Gastroesophageal sphincter (tissue), 4 donors: Measurements from ENCODE around the gene TNN. TPM values are rescaled to one million over a fixed set of nuclear protein-coding genes. Genes with fewer than 3 reads are reported as not detected.

ENCODE experiments used
- ATAC-seq: fragments of 150-250 bp; one replicate; pipeline ENCODE4 v1.9.1; 2016; ENCODE audit warnings: mild to moderate bottlenecking, moderate library complexity
- H3K27ac ChIP-seq, 4 donors: fragments of 200-600 bp; sonication (generic) in 3 of 4; 1 replicate in 3 of 4; 2 replicates in 1 of 4; pipeline ENCODE4 v1.5.1; 2016 to 2019
- H3K27me3 ChIP-seq: fragments of 200-600 bp; sonication (generic); one replicate; pipeline ENCODE4 v1.5.1; 2019
- H3K36me3 ChIP-seq, 2 donors: fragments of 200-600 bp; sonication (generic); one replicate each; pipeline ENCODE4 v1.5.1; 2019; ENCODE audit warnings: control low read depth in 1 of 2
- H3K4me1 ChIP-seq, 3 donors: fragments of 200-600 bp; sonication (generic); 1 replicate in 2 of 3; 2 replicates in 1 of 3; pipeline ENCODE4 v1.5.1; 2016 to 2019; ENCODE audit warnings: control low read depth in 2 of 3
- H3K4me3 ChIP-seq, 2 donors: fragments of 200-600 bp; sonication (generic); one replicate each; pipeline ENCODE4 v1.5.1; 2019; ENCODE audit warnings: mild to moderate bottlenecking in 1 of 2, moderate library complexity in 1 of 2
- H3K9me3 ChIP-seq, 3 donors: fragments of 200-600 bp; sonication (generic); one replicate each; pipeline ENCODE4 v1.5.1; 2017 to 2019; ENCODE audit warnings: control low read depth in 2 of 3
- CTCF ChIP-seq, 4 experiments: fragments of 200-600 bp in 2 of 4; fragments of 450-650 bp in 2 of 4; sonication (generic) in 1 of 4; IDR thresholded peaks; one replicate each; pipeline ENCODE4 v1.5.1; 2017 to 2019; ENCODE audit warnings: antibody characterized with exemption in 4 of 4, mild to moderate bottlenecking in 2 of 4, moderate library complexity in 2 of 4
- EP300 ChIP-seq: sonication (generic); formaldehyde crosslinking; IDR thresholded peaks from one replicate; pipeline ENCODE4 v1.6.1; 2017; ENCODE audit warnings: antibody characterized with exemption, mild to moderate bottlenecking
- POLR2A ChIP-seq, 2 donors: fragments of 450-650 bp; IDR thresholded peaks; one replicate each; pipeline ENCODE4 v1.6.1; 2017; ENCODE audit warnings: antibody characterized with exemption in 2 of 2, mild to moderate bottlenecking in 2 of 2, moderate library complexity in 1 of 2
- POLR2AphosphoS5 ChIP-seq: sonication (generic); formaldehyde crosslinking; IDR thresholded peaks from one replicate; pipeline ENCODE4 v1.6.1; 2017; ENCODE audit warnings: antibody characterized with exemption
- WGBS, 2 donors: methylation state at CpG; one replicate each; pipeline ENCODE4 v1.1.5; 2018; ENCODE audit warnings: low coverage in 1 of 2; 5-methylcytosine and 5-hydroxymethylcytosine counted together
- total RNA-seq, 4 donors: library from RNA; depleted of rRNA; stranded (reverse); fragments of >200 nt; gene quantifications; one replicate each; pipeline ENCODE4 v1.1.0, GENCODE V29; 2016

The TNN gene
- total RNA-seq, 4 donors from 2014 or later, result 0.23 to 0.92 (median 0.47) TPM; not detected in 1

GRCh38 chr1:175062858-175063257, 4.8 kb upstream of the TNN start:
- H3K27me3 ChIP-seq, result no peaks in the 10 kb centered on the region
- WGBS, 2 donors, result 17 to 59% methylated on average over 1 to 2 of the region's 2 CpGs

GRCh38 chr1:175070818-175071217, 3.2 kb downstream of the TNN start:
- TF ChIP-seq CTCF (IDR thresholded peaks at IDR 0.05), result no peak
- TF ChIP-seq EP300, result no peak
- TF ChIP-seq POLR2AphosphoS5, result no peak
- TF ChIP-seq POLR2A (IDR thresholded peaks at IDR 0.05), result no peak
- peaks cover 0 to 22% (median 10%) of the 10 kb centered on the region in 3 donors for H3K4me1 ChIP-seq
- no peak overlapping the region for H3K27ac ChIP-seq
- no peak for ATAC-seq
- no peaks in the 10 kb centered on the region for H3K36me3 ChIP-seq
- no peaks in the 10 kb centered on the region for H3K27me3 ChIP-seq
- H3K9me3 ChIP-seq, result no peaks in the 10 kb centered on the region
- no peak overlapping the region for H3K4me3 ChIP-seq

More at GRCh38 chr1:175062858-175063257, 4.8 kb upstream of the TNN start:
- no peak overlapping the region for H3K4me3 ChIP-seq
- no peaks in the 10 kb centered on the region for H3K36me3 ChIP-seq
- no peaks in the 10 kb centered on the region for H3K4me1 ChIP-seq
- H3K27ac ChIP-seq, result no peak overlapping the region
- no peak for ATAC-seq
- H3K9me3 ChIP-seq, result no peaks in the 10 kb centered on the region
- TF ChIP-seq CTCF (IDR thresholded peaks at IDR 0.05) (no peak), EP300 (no peak)

- WGBS, 2 donors, result 68 to 72% methylated on average over 3 of the region's 3 CpGs
- no peaks in the 10 kb centered on the region for H3K36me3 ChIP-seq
- no peak for ATAC-seq
- H3K4me3 ChIP-seq, result no peak overlapping the region
- H3K9me3 ChIP-seq, result no peaks in the 10 kb centered on the region
- H3K27ac ChIP-seq, result peak overlapping the region in 1 of 4 donors; percentile 17
- H3K27me3 ChIP-seq, result no peaks in the 10 kb centered on the region
- H3K4me1 ChIP-seq, result peaks cover 0 to 22% (median 10%) of the 10 kb centered on the region in 3 donors
- no peak for TF ChIP-seq POLR2A (IDR thresholded peaks at IDR 0.05)
- TF ChIP-seq CTCF (IDR thresholded peaks at IDR 0.05), result no peak
- TF ChIP-seq POLR2AphosphoS5, result no peak
- no peak for TF ChIP-seq EP300
These were observed 3.8 kb downstream of the TNN start for GRCh38 chr1:175071276-175071943.

- peak; percentile 74 for ATAC-seq
- no peaks in the 10 kb centered on the region for H3K27me3 ChIP-seq
- peak overlapping the region in 2 of 4 donors; percentile 17 to 33 for H3K27ac ChIP-seq
- no peaks in the 10 kb centered on the region for H3K9me3 ChIP-seq
- no peak for TF ChIP-seq CTCF (IDR thresholded peaks at IDR 0.05)
- peak overlapping the region in 1 of 2 donors; percentile 13 for H3K4me3 ChIP-seq
- H3K36me3 ChIP-seq, result no peaks in the 10 kb centered on the region
- WGBS, 2 donors, result 5 to 15% methylated on average over 8 to 9 of the region's 10 CpGs
- H3K4me1 ChIP-seq, result peaks cover 0 to 22% (median 10%) of the 10 kb centered on the region in 3 donors
These were observed 4.7 kb downstream of the TNN start for GRCh38 chr1:175072099-175072951.

GRCh38 chr1:175073061-175073460, 5.4 kb downstream of the TNN start:
- TF ChIP-seq CTCF (IDR thresholded peaks at IDR 0.05), result no peak
- TF ChIP-seq EP300, result no peak
- no peak for TF ChIP-seq POLR2AphosphoS5
- no peak for TF ChIP-seq POLR2A (IDR thresholded peaks at IDR 0.05)
- ATAC-seq, result peak; percentile 89
- Histone ChIP-seq H3K36me3 (no peaks in the 10 kb centered on the region), H3K4me1 (peaks cover 0 to 22% (median 10%) of the 10 kb centered on the region in 3 donors), H3K4me3 (no peak overlapping the region), H3K9me3 (no peaks in the 10 kb centered on the region), H3K27ac (peak overlapping the region in 1 of 4 donors; percentile 33), H3K27me3 (no peaks in the 10 kb centered on the region)
- 68 to 79% methylated on average over 4 to 6 of the region's 6 CpGs for WGBS, 2 donors
